Activated CD8-positive, alpha-beta memory T cell treated with anti-CD3 and anti-CD28 coated beads, Interleukin-2, amount 50 U/mL, for 24 hours (primary cell): ENCODE results near the gene ETV4.

Source experiments
- DNase-seq: peaks from one replicate; pipeline ENCODE4 v3.0.0-alpha.2; 2020; ENCODE audit errors: extremely low read depth

ETV4 gene

GRCh38 chr17:43572368-43572980 lies 26.3 kb upstream of the ETV4 start:
- DNase-seq: no peak

- no peak for DNase-seq
Measured at GRCh38 chr17:43570518-43570928, 24.4 kb upstream of the ETV4 start.

GRCh38 chr17:43568506-43569082 lies 22.5 kb upstream of the ETV4 start:
- DNase-seq: no peak

- no peak for DNase-seq
Measured at GRCh38 chr17:43563600-43564594, 17.8 kb upstream of the ETV4 start.

GRCh38 chr17:43562679-43563599 lies 16.8 kb upstream of the ETV4 start:
- DNase-seq: no peak

- DNase-seq: no peak
Measured at GRCh38 chr17:43560461-43561427, 14.6 kb upstream of the ETV4 start.

- DNase-seq: no peak
Measured at GRCh38 chr17:43559161-43559816, 13.1 kb upstream of the ETV4 start.

GRCh38 chr17:43558805-43559160 lies 12.6 kb upstream of the ETV4 start:
- DNase-seq: no peak

GRCh38 chr17:43556292-43556691 lies 10.2 kb upstream of the ETV4 start:
- no peak for DNase-seq

GRCh38 chr17:43554857-43555256 lies 8.7 kb upstream of the ETV4 start:
- DNase-seq: no peak

- DNase-seq: no peak
Measured at GRCh38 chr17:43553573-43553972, 7.4 kb upstream of the ETV4 start.

GRCh38 chr17:43552229-43552837 lies 6.2 kb upstream of the ETV4 start:
- no peak for DNase-seq

- no peak for DNase-seq
Measured at GRCh38 chr17:43550754-43551153, 4.6 kb upstream of the ETV4 start.

GRCh38 chr17:43549496-43549895 lies 3.4 kb upstream of the ETV4 start:
- no peak for DNase-seq

- DNase-seq: no peak
Measured at GRCh38 chr17:43548689-43549379, 2.7 kb upstream of the ETV4 start.

- no peak for DNase-seq
Measured at GRCh38 chr17:43547659-43548256, 1.6 kb upstream of the ETV4 start.

GRCh38 chr17:43547189-43547550 lies 1.0 kb upstream of the ETV4 start:
- DNase-seq: no peak

- no peak for DNase-seq
Measured at GRCh38 chr17:43545383-43545632, 832 bp downstream of the ETV4 start.
